ENCODE results near the gene PRPF40A.
"Not testable (repeated sequence)": the region's sequence is repeated elsewhere in the genome, so short reads cannot be mapped to it uniquely, and the experiment has no call there.

PRPF40A gene

DNA sequence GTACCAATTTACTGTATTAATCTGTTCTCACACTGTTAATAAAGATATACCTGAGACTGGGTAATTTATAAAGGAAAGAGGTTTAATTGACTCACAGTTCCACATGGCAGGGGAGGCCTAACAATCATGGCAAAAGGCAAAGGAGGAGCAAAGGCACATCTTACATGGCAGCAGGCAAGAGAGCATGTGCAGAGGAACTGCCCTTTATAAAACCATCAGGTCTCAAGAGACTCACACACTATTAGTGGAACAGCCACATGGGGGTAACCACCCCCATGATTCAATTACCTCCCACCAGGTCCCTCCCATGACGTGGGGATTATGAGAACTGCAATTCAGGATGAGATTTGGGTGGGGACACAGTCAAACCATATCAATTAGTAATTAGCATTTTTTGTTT is 22.4 kb upstream of the PRPF40A start:
- H3K9me3 ChIP-seq (ENCODE audit: control insufficient read depth, insufficient read depth, low read length); H3K9ac ChIP-seq (ENCODE audit: low read depth, low read length); H3K27ac ChIP-seq (ENCODE audit: low read depth, low read length); H3K4me3 ChIP-seq (ENCODE audit: low read depth, low read length); H3K4me1 ChIP-seq (ENCODE audit: control insufficient read depth, insufficient read depth, low read length); H3K27me3 ChIP-seq (ENCODE audit: control insufficient read depth, insufficient read depth, low read length): not testable (repeated sequence)
- peaks cover 61% of the 10 kb centered on the region for H3K36me3 ChIP-seq (ENCODE audit: control insufficient read depth, insufficient read depth, low read length)

GRCh38 chr2:152738438-152738837 is 21.2 kb upstream of the PRPF40A start:
- Histone ChIP-seq H3K4me1 (ENCODE audit: control insufficient read depth, insufficient read depth, low read length) (no peaks in the 10 kb centered on the region), H3K9me3 (ENCODE audit: control insufficient read depth, insufficient read depth, low read length) (no peaks in the 10 kb centered on the region), H3K36me3 (ENCODE audit: control insufficient read depth, insufficient read depth, low read length) (peaks cover 57% of the 10 kb centered on the region), H3K9ac (ENCODE audit: low read depth, low read length) (no peak overlapping the region), H3K4me3 (ENCODE audit: low read depth, low read length) (no peak overlapping the region), H3K27ac (ENCODE audit: low read depth, low read length) (no peak overlapping the region), H3K27me3 (ENCODE audit: control insufficient read depth, insufficient read depth, low read length) (no peaks in the 10 kb centered on the region)

DNA sequence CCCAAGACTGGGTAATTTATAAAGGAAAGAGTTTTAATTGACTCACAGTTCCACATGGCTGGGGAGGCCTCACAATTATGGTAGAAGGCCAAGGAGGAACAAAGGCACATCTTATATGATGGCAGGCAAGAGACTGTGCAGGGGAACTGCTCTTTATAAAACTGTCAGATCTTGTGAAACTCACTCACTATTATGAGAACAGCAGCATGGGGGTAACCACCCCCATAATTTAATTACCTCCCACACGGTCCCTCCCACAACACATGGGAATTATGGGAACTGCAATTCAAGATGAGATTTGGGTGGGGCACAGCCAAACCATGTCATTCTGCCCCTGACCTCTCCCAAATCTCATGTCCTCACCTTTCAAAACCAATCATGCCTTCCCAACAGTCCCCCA is 20.2 kb upstream of the PRPF40A start:
- H3K27me3 ChIP-seq (ENCODE audit: control insufficient read depth, insufficient read depth, low read length); H3K4me3 ChIP-seq (ENCODE audit: low read depth, low read length); H3K27ac ChIP-seq (ENCODE audit: low read depth, low read length); H3K9ac ChIP-seq (ENCODE audit: low read depth, low read length); H3K9me3 ChIP-seq (ENCODE audit: control insufficient read depth, insufficient read depth, low read length); H3K4me1 ChIP-seq (ENCODE audit: control insufficient read depth, insufficient read depth, low read length): not testable (repeated sequence)
- H3K36me3 ChIP-seq (ENCODE audit: control insufficient read depth, insufficient read depth, low read length) = peaks cover 57% of the 10 kb centered on the region

DNA sequence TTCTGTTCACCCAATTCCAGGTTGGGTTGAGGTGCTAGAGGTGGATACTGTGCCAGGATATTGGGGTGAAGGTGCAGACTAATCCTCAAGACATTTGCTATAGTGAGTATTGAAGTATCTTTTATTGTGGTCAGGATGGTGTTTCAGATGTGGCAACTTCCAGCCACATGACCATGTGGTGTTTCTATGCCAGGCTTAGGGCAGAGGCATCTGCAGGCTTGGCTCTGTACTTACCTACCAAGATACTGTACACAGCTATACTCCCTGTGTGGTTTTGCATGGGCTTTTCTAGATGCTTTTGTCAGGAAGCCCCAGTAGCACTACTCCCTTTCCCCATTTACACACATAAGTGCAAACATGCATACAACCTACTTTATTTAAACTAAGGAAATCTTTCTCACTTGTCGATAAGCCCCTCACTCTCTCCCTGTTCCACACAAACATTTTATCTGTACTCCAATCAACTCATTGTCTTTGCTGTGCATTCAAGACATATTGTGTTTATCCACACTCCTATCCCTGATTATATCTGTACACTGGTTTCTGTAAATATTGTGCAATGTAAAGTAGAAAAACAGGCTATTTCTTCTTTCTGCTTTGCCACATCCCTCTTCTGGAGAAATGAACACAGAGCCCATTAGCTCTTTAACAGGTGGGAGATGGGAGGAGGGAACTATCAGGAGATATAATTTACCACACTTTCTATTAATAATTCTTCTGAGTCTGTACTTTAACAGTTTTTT is 13.5 kb upstream of the PRPF40A start:
- Histone ChIP-seq H3K27ac (ENCODE audit: low read depth, low read length) (no peak overlapping the region), H3K4me1 (ENCODE audit: control insufficient read depth, insufficient read depth, low read length) (no peaks in the 10 kb centered on the region), H3K9ac (ENCODE audit: low read depth, low read length) (no peak overlapping the region), H3K9me3 (ENCODE audit: control insufficient read depth, insufficient read depth, low read length) (no peaks in the 10 kb centered on the region), H3K4me3 (ENCODE audit: low read depth, low read length) (no peak overlapping the region), H3K36me3 (ENCODE audit: control insufficient read depth, insufficient read depth, low read length) (peaks cover 44% of the 10 kb centered on the region), H3K27me3 (ENCODE audit: control insufficient read depth, insufficient read depth, low read length) (no peaks in the 10 kb centered on the region)

GRCh38 chr2:152729844-152730243 is 12.6 kb upstream of the PRPF40A start:
- H3K27ac ChIP-seq (ENCODE audit: low read depth, low read length) = no peak overlapping the region
- H3K4me3 ChIP-seq (ENCODE audit: low read depth, low read length) = no peak overlapping the region
- H3K4me1 ChIP-seq (ENCODE audit: control insufficient read depth, insufficient read depth, low read length) = no peaks in the 10 kb centered on the region
- peaks cover 42% of the 10 kb centered on the region for H3K36me3 ChIP-seq (ENCODE audit: control insufficient read depth, insufficient read depth, low read length)
- H3K27me3 ChIP-seq (ENCODE audit: control insufficient read depth, insufficient read depth, low read length) = no peaks in the 10 kb centered on the region
- H3K9me3 ChIP-seq (ENCODE audit: control insufficient read depth, insufficient read depth, low read length) = no peaks in the 10 kb centered on the region
- H3K9ac ChIP-seq (ENCODE audit: low read depth, low read length) = no peak overlapping the region

DNA sequence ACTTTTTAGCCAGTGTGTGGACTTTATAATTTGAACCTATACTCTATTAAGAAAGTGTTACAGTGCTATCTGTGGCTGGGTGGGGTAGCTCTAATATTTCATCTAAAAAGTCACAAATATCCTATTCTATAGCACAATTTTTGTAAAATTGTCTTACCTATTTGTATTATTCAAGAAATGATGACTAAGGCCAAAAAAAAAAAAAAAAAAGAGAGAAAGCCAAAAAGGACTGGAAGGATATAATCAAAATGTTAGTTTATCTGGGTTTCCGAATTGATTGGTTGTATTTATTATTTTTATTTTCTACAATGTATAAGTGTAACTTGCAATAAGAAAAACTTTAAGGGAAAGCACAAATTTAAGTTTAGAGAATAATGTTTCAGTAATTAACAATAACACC is 6.7 kb upstream of the PRPF40A start:
- Histone ChIP-seq H3K4me3 (ENCODE audit: low read depth, low read length) (no peak overlapping the region), H3K27me3 (ENCODE audit: control insufficient read depth, insufficient read depth, low read length) (no peaks in the 10 kb centered on the region), H3K4me1 (ENCODE audit: control insufficient read depth, insufficient read depth, low read length) (peaks cover 8% of the 10 kb centered on the region), H3K9ac (ENCODE audit: low read depth, low read length) (no peak overlapping the region), H3K27ac (ENCODE audit: low read depth, low read length) (no peak overlapping the region), H3K9me3 (ENCODE audit: control insufficient read depth, insufficient read depth, low read length) (no peaks in the 10 kb centered on the region), H3K36me3 (ENCODE audit: control insufficient read depth, insufficient read depth, low read length) (peaks cover 57% of the 10 kb centered on the region)

DNA sequence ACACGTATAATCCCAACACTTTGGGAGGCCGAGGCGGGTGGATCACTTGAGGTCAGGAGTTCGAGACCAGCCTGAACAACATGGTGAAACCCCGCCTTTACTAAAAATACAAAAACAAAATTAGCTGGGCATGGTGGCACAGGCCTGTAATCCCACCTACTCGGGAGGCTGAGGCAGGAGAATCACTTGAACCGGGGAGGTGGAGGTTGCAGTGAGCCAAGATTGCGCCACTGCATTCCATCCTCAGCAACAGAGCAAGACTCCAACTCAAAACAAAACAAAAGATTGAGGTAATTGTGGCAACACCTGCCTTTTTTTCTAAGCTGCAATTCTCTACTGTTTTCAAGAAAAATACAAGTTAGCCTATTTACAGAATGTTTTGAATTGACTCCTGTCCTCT is 5.4 kb upstream of the PRPF40A start:
- not testable (repeated sequence) for H3K27ac ChIP-seq (ENCODE audit: low read depth, low read length); H3K27me3 ChIP-seq (ENCODE audit: control insufficient read depth, insufficient read depth, low read length); H3K9me3 ChIP-seq (ENCODE audit: control insufficient read depth, insufficient read depth, low read length); H3K4me3 ChIP-seq (ENCODE audit: low read depth, low read length); H3K9ac ChIP-seq (ENCODE audit: low read depth, low read length); H3K4me1 ChIP-seq (ENCODE audit: control insufficient read depth, insufficient read depth, low read length)
- peaks cover 52% of the 10 kb centered on the region for H3K36me3 ChIP-seq (ENCODE audit: control insufficient read depth, insufficient read depth, low read length)

DNA sequence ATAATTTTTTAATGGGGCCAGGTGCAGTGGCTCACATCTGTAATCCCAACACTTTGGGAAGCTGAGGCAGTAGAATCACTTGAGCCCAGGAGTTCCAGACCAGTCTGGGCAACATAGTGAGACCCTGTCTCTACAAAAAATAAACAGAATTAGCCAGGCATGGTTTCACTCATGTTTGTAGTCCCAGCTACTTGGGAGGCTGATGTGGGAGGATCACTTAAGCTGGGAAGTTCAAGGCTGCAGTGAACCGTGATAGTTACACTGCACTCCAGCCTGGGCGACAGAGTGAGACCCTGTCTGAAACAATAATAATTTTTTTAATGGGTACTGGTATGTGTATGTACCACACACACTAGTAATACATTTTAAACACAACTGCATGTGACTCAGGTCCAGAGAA is 3.5 kb upstream of the PRPF40A start:
- Histone ChIP-seq H3K4me1 (ENCODE audit: control insufficient read depth, insufficient read depth, low read length) (peaks cover 8% of the 10 kb centered on the region), H3K9ac (ENCODE audit: low read depth, low read length) (no peak overlapping the region), H3K9me3 (ENCODE audit: control insufficient read depth, insufficient read depth, low read length) (no peaks in the 10 kb centered on the region), H3K27ac (ENCODE audit: low read depth, low read length) (no peak overlapping the region), H3K36me3 (ENCODE audit: control insufficient read depth, insufficient read depth, low read length) (peaks cover 38% of the 10 kb centered on the region), H3K4me3 (ENCODE audit: low read depth, low read length) (no peak overlapping the region; the same call in 1 of the 2 replicates), H3K27me3 (ENCODE audit: control insufficient read depth, insufficient read depth, low read length) (no peaks in the 10 kb centered on the region)

DNA sequence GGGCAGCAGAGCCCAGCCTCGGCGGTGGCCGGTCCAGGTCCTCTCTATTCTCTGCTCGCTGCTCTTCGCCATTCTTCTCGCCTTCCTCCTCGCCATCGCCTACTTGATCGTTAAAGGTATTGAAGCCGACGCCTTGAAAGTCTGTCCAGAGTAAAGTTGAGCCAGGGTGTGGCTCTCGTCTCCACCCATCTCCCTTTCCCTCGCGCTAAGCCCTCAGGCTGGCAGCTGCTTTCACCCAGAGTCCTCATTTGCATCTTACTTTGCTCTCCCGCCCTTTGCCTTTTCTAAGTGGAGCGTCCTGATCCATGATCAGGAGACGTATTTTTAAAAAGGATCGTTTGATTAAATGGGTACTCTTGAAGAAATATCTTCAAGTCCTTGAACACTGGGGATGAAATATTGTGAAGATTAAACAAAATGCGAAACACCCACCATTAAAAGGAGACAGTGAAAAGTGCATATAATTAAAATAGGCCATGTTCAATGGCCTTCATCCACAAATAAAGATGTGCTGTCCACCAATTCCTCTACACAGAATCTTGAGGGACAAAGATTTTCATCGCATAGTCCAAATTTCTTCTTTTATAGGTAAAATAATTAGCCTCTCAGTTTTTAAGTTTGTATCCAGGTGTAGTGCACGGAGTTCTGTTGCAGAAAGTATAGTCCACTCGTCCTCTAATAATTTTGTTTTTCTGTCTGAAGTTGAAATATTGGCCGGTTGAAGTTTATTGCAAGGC is 1.8 kb upstream of the PRPF40A start:
- peaks cover 46% of the 10 kb centered on the region for H3K36me3 ChIP-seq (ENCODE audit: control insufficient read depth, insufficient read depth, low read length)
- peak overlapping the region; percentile 99 for H3K27ac ChIP-seq (ENCODE audit: low read depth, low read length)
- no peaks in the 10 kb centered on the region for H3K9me3 ChIP-seq (ENCODE audit: control insufficient read depth, insufficient read depth, low read length)
- H3K4me3 ChIP-seq (ENCODE audit: low read depth, low read length) = peak overlapping the region; percentile 99
- peak overlapping the region; percentile 98 for H3K9ac ChIP-seq (ENCODE audit: low read depth, low read length)
- H3K4me1 ChIP-seq (ENCODE audit: control insufficient read depth, insufficient read depth, low read length) = peaks cover 13% of the 10 kb centered on the region
- H3K27me3 ChIP-seq (ENCODE audit: control insufficient read depth, insufficient read depth, low read length) = no peaks in the 10 kb centered on the region

DNA sequence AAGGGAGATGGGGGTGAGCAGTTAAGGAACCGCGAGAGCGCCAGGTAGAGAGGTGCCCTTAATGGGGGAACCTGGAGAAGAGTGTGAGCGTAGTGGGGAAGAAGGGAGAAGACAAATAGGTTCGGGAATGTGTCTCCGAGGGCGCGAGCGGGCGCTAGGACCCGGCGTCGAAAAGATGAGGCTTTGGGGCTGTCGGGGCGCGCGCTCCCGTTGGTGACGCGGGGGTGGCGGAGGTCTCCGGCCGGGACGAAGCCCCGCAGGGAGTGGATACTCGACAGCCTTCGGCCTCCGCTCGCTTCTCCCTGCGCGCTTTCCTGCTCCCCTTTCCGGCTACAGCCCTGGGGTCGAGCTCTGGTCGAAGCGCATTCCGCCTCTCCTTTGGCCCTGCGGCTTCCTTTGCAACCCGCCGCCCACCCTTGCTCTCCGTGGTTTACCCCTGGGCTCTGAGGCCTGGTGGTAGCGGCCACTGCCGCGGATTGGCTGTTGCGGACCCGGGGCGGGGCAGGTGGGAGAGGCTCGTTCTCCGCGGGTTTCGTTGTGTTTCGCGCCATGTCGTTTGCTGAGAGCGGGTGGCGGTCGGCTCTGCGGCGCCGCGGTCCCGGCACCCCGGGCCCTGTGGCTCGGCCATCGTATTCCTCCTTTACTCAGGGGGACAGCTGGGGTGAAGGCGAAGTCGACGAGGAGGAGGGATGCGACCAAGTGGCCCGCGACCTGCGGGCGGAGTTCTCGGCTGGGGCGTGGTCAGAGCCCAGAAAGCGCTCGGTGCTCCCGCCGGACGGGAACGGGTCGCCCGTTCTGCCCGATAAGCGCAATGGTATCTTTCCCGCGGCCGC is 1.0 kb upstream of the PRPF40A start, which contains the start of gene ARL6IP6:
Gene ARL6IP6, plus strand, starts transcription at position 545 of the 833 bp plus-strand sequence. Its CDS starts 5 bp downstream, at position 550.
- Histone ChIP-seq H3K9ac (ENCODE audit: low read depth, low read length) (peak within 1 kb of the TSS; percentile 98), H3K9me3 (ENCODE audit: control insufficient read depth, insufficient read depth, low read length) (no peaks in the 10 kb centered on the region), H3K27ac (ENCODE audit: low read depth, low read length) (peak within 1 kb of the TSS; percentile 99), H3K4me3 (ENCODE audit: low read depth, low read length) (peak within 1 kb of the TSS; percentile 99), H3K4me1 (ENCODE audit: control insufficient read depth, insufficient read depth, low read length) (peaks cover 13% of the 10 kb centered on the region), H3K27me3 (ENCODE audit: control insufficient read depth, insufficient read depth, low read length) (no peaks in the 10 kb centered on the region), H3K36me3 (ENCODE audit: control insufficient read depth, insufficient read depth, low read length) (peaks cover 49% of the 10 kb centered on the region)

Data from HUES48 (cell line).